Measurements from ENCODE around the gene RCL1. TPM values are rescaled to one million over a fixed set of nuclear protein-coding genes. Genes with fewer than 3 reads are reported as not detected.

The RCL1 gene
- total RNA-seq, 1 experiment from 2014 or later = 31.2 TPM

GRCh38 chr9:4796988-4797853, 4.5 kb downstream of the RCL1 start:
- no TSS peak for BruUV-seq (replicated peaks)
- peak; percentile 87 for TF ChIP-seq CTCF (conservative IDR thresholded peaks at IDR 0.05; ENCODE audit: low read depth, low read length)
- TF ChIP-seq EZH2 (IDR thresholded peaks at IDR 0.05; ENCODE audit: borderline replicate concordance, low read depth, low read length, poor library complexity, severe bottlenecking) = no peak
- Histone ChIP-seq H3K36me3 (ENCODE audit: insufficient read depth, low read length, poor library complexity, severe bottlenecking) (no peaks in the 10 kb centered on the region), H3K4me3 (ENCODE audit: low read depth, low read length, poor library complexity, severe bottlenecking) (no peak overlapping the region), H3K9me3 (ENCODE audit: low read depth, low read length, poor library complexity, severe bottlenecking) (no peaks in the 10 kb centered on the region), H3K27me3 (replicated peaks; ENCODE audit: insufficient read depth, low read depth, low read length, poor library complexity) (no peaks in the 10 kb centered on the region), H3K4me1 (ENCODE audit: insufficient read depth, low read length, poor library complexity, severe bottlenecking) (peaks cover 19% of the 10 kb centered on the region), H3K27ac (ENCODE audit: low read depth, low read length, poor library complexity, severe bottlenecking) (peak overlapping the region; percentile 59)
- CTCF ChIA-PET = interaction anchor here (1.2 kb wide), 1 partner anchor 37 kb away, joined by 4 read pairs; no protein-coding TSS in a partner anchor
- intact Hi-C loops (cut with micrococcal nuclease; ENCODE audit: unreplicated experiment) = loop anchor here (10.0 kb wide), 1 partner anchor 188 kb away; the partner anchor contains the start of gene JAK2
- POLR2A ChIA-PET (ENCODE audit: low non-redundant PET) = no interaction called here
- peak; percentile 73 for DNase-seq (ENCODE audit: low spot score)

- Histone ChIP-seq H3K27me3 (replicated peaks; ENCODE audit: insufficient read depth, low read depth, low read length, poor library complexity) (no peaks in the 10 kb centered on the region), H3K36me3 (ENCODE audit: insufficient read depth, low read length, poor library complexity, severe bottlenecking) (no peaks in the 10 kb centered on the region), H3K27ac (ENCODE audit: low read depth, low read length, poor library complexity, severe bottlenecking) (peak overlapping the region; percentile 59), H3K4me3 (ENCODE audit: low read depth, low read length, poor library complexity, severe bottlenecking) (no peak overlapping the region), H3K9me3 (ENCODE audit: low read depth, low read length, poor library complexity, severe bottlenecking) (no peaks in the 10 kb centered on the region), H3K4me1 (ENCODE audit: insufficient read depth, low read length, poor library complexity, severe bottlenecking) (peaks cover 19% of the 10 kb centered on the region)
- TF ChIP-seq EZH2 (IDR thresholded peaks at IDR 0.05; ENCODE audit: borderline replicate concordance, low read depth, low read length, poor library complexity, severe bottlenecking) (no peak), CTCF (conservative IDR thresholded peaks at IDR 0.05; ENCODE audit: low read depth, low read length) (no peak)
- intact Hi-C loops (cut with micrococcal nuclease; ENCODE audit: unreplicated experiment) = loop anchor here (10.0 kb wide), 1 partner anchor 187 kb away; the partner anchor contains the start of gene JAK2
- BruUV-seq (replicated peaks) = no TSS peak
- ChIA-PET POLR2A (ENCODE audit: low non-redundant PET) (no interaction called here), CTCF (interaction anchor here (1.2 kb wide), 1 partner anchor 38 kb away, joined by 4 read pairs; no protein-coding TSS in a partner anchor)
- DNase-seq (ENCODE audit: low spot score) = no peak
Observed at GRCh38 chr9:4797854-4798150, 5.1 kb downstream of the RCL1 start.

- peak overlapping the region; percentile 59 for H3K27ac ChIP-seq (ENCODE audit: low read depth, low read length, poor library complexity, severe bottlenecking)
- H3K36me3 ChIP-seq (ENCODE audit: insufficient read depth, low read length, poor library complexity, severe bottlenecking) = no peaks in the 10 kb centered on the region
- peak; percentile 41 for DNase-seq (ENCODE audit: low spot score)
- intact Hi-C loops (cut with micrococcal nuclease; ENCODE audit: unreplicated experiment) = loop anchor here (10.0 kb wide), 1 partner anchor 186 kb away; the partner anchor contains the start of gene JAK2
- no peak for TF ChIP-seq EZH2 (IDR thresholded peaks at IDR 0.05; ENCODE audit: borderline replicate concordance, low read depth, low read length, poor library complexity, severe bottlenecking)
- TF ChIP-seq CTCF (conservative IDR thresholded peaks at IDR 0.05; ENCODE audit: low read depth, low read length) = no peak
- H3K4me1 ChIP-seq (ENCODE audit: insufficient read depth, low read length, poor library complexity, severe bottlenecking) = peaks cover 19% of the 10 kb centered on the region
- no TSS peak for BruUV-seq (replicated peaks)
- no peak overlapping the region for H3K4me3 ChIP-seq (ENCODE audit: low read depth, low read length, poor library complexity, severe bottlenecking)
- ChIA-PET CTCF (interaction anchor here (0.6 kb wide), 1 partner anchor 700 kb away, joined by 6 read pairs; no protein-coding TSS in a partner anchor), POLR2A (ENCODE audit: low non-redundant PET) (no interaction called here)
- no peaks in the 10 kb centered on the region for H3K9me3 ChIP-seq (ENCODE audit: low read depth, low read length, poor library complexity, severe bottlenecking)
- H3K27me3 ChIP-seq (replicated peaks; ENCODE audit: insufficient read depth, low read depth, low read length, poor library complexity) = no peaks in the 10 kb centered on the region
Observed at GRCh38 chr9:4798281-4799032, 5.7 kb downstream of the RCL1 start.

All from A673 (cell line).